H1 (cell line): ENCODE data around the gene AGFG1.

Experiments used
- CBX8 ChIP-seq: fragments of 300-800, 300-1000 bp; sonication (generic); IDR thresholded peaks from 2 replicates; pipeline ENCODE4 v1.7.1; 2016; ENCODE audit warnings: low read depth, low read length, borderline replicate concordance
- EZH2 ChIP-seq: fragments of 200-600 bp; sonication (generic); IDR thresholded peaks from 2 replicates; pipeline ENCODE4 v1.7.1; 2012; ENCODE audit warnings: low read depth, mild to moderate bottlenecking, moderate library complexity, low read length, inconsistent platforms; ENCODE audit not compliant: severe bottlenecking
- JUN ChIP-seq: IDR thresholded peaks from 2 replicates; pipeline ENCODE4 v1.6.1; 2011; ENCODE audit warnings: low read depth, mild to moderate bottlenecking, improper control_type of control experiment, low read length
- POLR2A ChIP-seq, 2 experiments: IDR thresholded peaks; 1 replicate in 1 of 2; 2 replicates in 1 of 2; pipeline ENCODE4 v1.6.1; 2011; ENCODE audit warnings: low read depth in 2 of 2, low read length in 2 of 2, mild to moderate bottlenecking in 2 of 2; ENCODE audit errors: control extremely low read depth in 1 of 2
- YY1 ChIP-seq: IDR thresholded peaks from 2 replicates; pipeline ENCODE4 v1.6.1; 2011; ENCODE audit warnings: low read depth, mild to moderate bottlenecking, low read length
- TF ChIP-seq, protein P1 (sequence below), 3 experiments: IDR thresholded peaks; 1 replicate in 2 of 3; 2 replicates in 1 of 3; pipeline versions ENCODE4 v1.5.1 to v1.6.1; 2011; ENCODE audit warnings: low read length in 3 of 3, mild to moderate bottlenecking in 3 of 3, inconsistent platforms in 2 of 3, low read depth in 1 of 3, moderate library complexity in 1 of 3; ENCODE audit not compliant: insufficient read depth in 1 of 3; ENCODE audit errors: control extremely low read depth in 1 of 3

DNA sequence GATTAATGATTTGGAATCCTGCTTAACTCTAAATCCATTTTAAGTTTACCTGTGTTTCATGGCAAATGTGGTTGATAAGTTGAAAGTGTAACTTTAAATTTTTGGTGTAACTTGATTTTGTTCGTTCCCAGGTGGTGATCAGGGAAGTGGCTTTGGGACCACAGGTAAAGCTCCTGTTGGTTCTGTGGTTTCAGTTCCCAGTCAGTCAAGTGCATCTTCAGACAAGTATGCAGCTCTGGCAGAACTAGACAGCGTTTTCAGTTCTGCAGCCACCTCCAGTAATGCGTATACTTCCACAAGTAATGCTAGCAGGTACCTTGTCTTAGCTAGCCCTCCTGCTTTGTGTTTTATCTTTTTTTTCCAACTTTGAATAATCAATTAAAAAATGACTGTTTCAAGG lies 62.8 kb downstream of the AGFG1 start:
- TF ChIP-seq, protein P1, sequence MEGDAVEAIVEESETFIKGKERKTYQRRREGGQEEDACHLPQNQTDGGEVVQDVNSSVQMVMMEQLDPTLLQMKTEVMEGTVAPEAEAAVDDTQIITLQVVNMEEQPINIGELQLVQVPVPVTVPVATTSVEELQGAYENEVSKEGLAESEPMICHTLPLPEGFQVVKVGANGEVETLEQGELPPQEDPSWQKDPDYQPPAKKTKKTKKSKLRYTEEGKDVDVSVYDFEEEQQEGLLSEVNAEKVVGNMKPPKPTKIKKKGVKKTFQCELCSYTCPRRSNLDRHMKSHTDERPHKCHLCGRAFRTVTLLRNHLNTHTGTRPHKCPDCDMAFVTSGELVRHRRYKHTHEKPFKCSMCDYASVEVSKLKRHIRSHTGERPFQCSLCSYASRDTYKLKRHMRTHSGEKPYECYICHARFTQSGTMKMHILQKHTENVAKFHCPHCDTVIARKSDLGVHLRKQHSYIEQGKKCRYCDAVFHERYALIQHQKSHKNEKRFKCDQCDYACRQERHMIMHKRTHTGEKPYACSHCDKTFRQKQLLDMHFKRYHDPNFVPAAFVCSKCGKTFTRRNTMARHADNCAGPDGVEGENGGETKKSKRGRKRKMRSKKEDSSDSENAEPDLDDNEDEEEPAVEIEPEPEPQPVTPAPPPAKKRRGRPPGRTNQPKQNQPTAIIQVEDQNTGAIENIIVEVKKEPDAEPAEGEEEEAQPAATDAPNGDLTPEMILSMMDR (IDR thresholded peaks at IDR 0.05; ENCODE audit: control extremely low read depth in 1 of 3, insufficient read depth in 1 of 3, low read depth in 1 of 3, low read length in 3 of 3) = no peak
- TF ChIP-seq POLR2A (IDR thresholded peaks at IDR 0.05; ENCODE audit: control extremely low read depth in 1 of 2, low read depth in 2 of 2, low read length in 2 of 2) (no peak), CBX8 (no peak), YY1 (no peak), JUN (no peak), EZH2 (no peak)
